HG03520 (cell line): ENCODE measurements around the gene EEIG1.
A peak's percentile ranks its signal among the peaks of the same experiment; 100 is the strongest.

Experiments
- ATAC-seq: cut with Tn5 transposase; IDR thresholded peaks from one replicate; pipeline ENCODE4 v1.9.1; 2021; ENCODE audit warnings: mild to moderate bottlenecking, moderate library complexity; ENCODE audit not compliant: unreplicated experiment

EEIG1 gene

GRCh38 chr9:127975376-127976315, 5.1 kb downstream of the EEIG1 start:
- ATAC-seq: no peak

GRCh38 chr9:127974769-127975261, 6.0 kb downstream of the EEIG1 start:
- no peak for ATAC-seq

GRCh38 chr9:127974001-127974768, 6.6 kb downstream of the EEIG1 start:
- ATAC-seq: no peak

- no peak for ATAC-seq
Observed at GRCh38 chr9:127973169-127974000, 7.4 kb downstream of the EEIG1 start.

GRCh38 chr9:127972236-127972871, 8.4 kb downstream of the EEIG1 start:
- no peak for ATAC-seq

- peak; percentile 18 for ATAC-seq
Observed at GRCh38 chr9:127971357-127972235, 9.2 kb downstream of the EEIG1 start.

GRCh38 chr9:127970401-127971313, 10.1 kb downstream of the EEIG1 start:
- ATAC-seq: peak; percentile 62

GRCh38 chr9:127968700-127969383, 11.9 kb downstream of the EEIG1 start:
- ATAC-seq: no peak

- ATAC-seq: no peak
Observed at GRCh38 chr9:127968042-127968441, 12.7 kb downstream of the EEIG1 start.

- no peak for ATAC-seq
Observed at GRCh38 chr9:127967151-127967809, 13.5 kb downstream of the EEIG1 start.

- no peak for ATAC-seq
Observed at GRCh38 chr9:127966416-127967150, 14.2 kb downstream of the EEIG1 start.

GRCh38 chr9:127965953-127966352, 14.8 kb downstream of the EEIG1 start:
- no peak for ATAC-seq

GRCh38 chr9:127963359-127964064, 17.3 kb downstream of the EEIG1 start:
- no peak for ATAC-seq

- ATAC-seq: no peak
Observed at GRCh38 chr9:127963041-127963358, 17.8 kb downstream of the EEIG1 start.

- no peak for ATAC-seq
Observed at GRCh38 chr9:127962278-127962677, 18.5 kb downstream of the EEIG1 start.

GRCh38 chr9:127961613-127962155, 19.1 kb downstream of the EEIG1 start:
- no peak for ATAC-seq
